B cell (primary cell): ENCODE data around the gene IGSF9B. TPM values are rescaled to one million over a fixed set of nuclear protein-coding genes. Genes with fewer than 3 reads are reported as not detected.
A peak's percentile ranks its signal among the peaks of the same experiment; 100 is the strongest.

ENCODE experiments used
- ATAC-seq: fragments of 200-7000 bp; cut with Tn5 transposase; one replicate; pipeline ENCODE4 v1.10.0; 2021; ENCODE audit warnings: low read depth, mild to moderate bottlenecking, moderate number of reproducible peaks, moderate library complexity
- CTCF ChIA-PET: fragments of 350-600 bp; sonication (Branson Sonifier 250); formaldehyde crosslinking; loops from one replicate; lab custom pipeline; 2021; ENCODE audit warnings: antibody characterized with exemption, inconsistent platforms; lab: Charles Lee
- POLR2A ChIA-PET: fragments of 350-600 bp; sonication (Branson Sonifier 250); formaldehyde crosslinking; loops from one replicate; lab custom pipeline; 2021; ENCODE audit warnings: antibody characterized with exemption; lab: Charles Lee
- DNase-seq: peaks from one replicate; pipeline ENCODE4 v3.0.0; 2013
- H2AFZ ChIP-seq: 2 replicates; pipeline ENCODE4 v1.6.1; 2012; ENCODE audit warnings: mild to moderate bottlenecking, low read depth, low read length; ENCODE audit not compliant: insufficient read depth, poor library complexity, severe bottlenecking
- H3K27ac ChIP-seq, 2 donors: 1 replicate in 1 of 2; 2 replicates in 1 of 2; pipeline ENCODE4 v1.5.1; 2012 to 2013; ENCODE audit warnings: low read length in 2 of 2, mild to moderate bottlenecking in 2 of 2, moderate library complexity in 1 of 2
- H3K27me3 ChIP-seq, 4 experiments: fragments of 200-600 bp in 1 of 4; sonication (generic) in 1 of 4; replicated peaks in 1 of 4; 1 replicate in 2 of 4; 2 replicates in 2 of 4; pipeline versions ENCODE4 v1.6.1 to v1.7.0; 2013 to 2016; ENCODE audit warnings: low read length in 3 of 4, mild to moderate bottlenecking in 2 of 4, mixed read lengths in 1 of 4, moderate library complexity in 1 of 4; ENCODE audit not compliant: insufficient read depth in 4 of 4, control insufficient read depth in 3 of 4; ENCODE audit errors: control extremely low read depth in 1 of 4
- H3K36me3 ChIP-seq, 2 experiments: replicated peaks in 1 of 2; 1 replicate in 1 of 2; 2 replicates in 1 of 2; pipeline versions ENCODE4 v1.6.1 to v1.7.1; 2013; ENCODE audit warnings: low read length in 1 of 2; ENCODE audit not compliant: insufficient read depth in 2 of 2, control insufficient read depth in 1 of 2; ENCODE audit errors: control extremely low read depth in 1 of 2, extremely low read depth in 1 of 2
- H3K4me1 ChIP-seq, 2 donors: fragments of 200-600 bp in 1 of 2; sonication (generic) in 1 of 2; 1 replicate in 1 of 2; 2 replicates in 1 of 2; pipeline versions ENCODE4 v1.5.1 to v1.6.1; 2013 to 2017; ENCODE audit warnings: low read length in 2 of 2; ENCODE audit not compliant: control insufficient read depth in 2 of 2, insufficient read depth in 2 of 2
- H3K4me2 ChIP-seq: replicated peaks from 2 replicates; pipeline ENCODE3; 2012; ENCODE audit warnings: mild to moderate bottlenecking, low read depth, low read length; ENCODE audit not compliant: poor library complexity, severe bottlenecking
- H3K4me3 ChIP-seq, 5 experiments: fragments of 200-600 bp in 1 of 5; sonication (generic) in 1 of 5; 1 replicate in 3 of 5; 2 replicates in 2 of 5; pipeline versions ENCODE4 v1.5.1 to v1.7.0; 2011 to 2016; ENCODE audit warnings: low read length in 4 of 5, mild to moderate bottlenecking in 4 of 5, low read depth in 2 of 5, control low read depth in 1 of 5, moderate library complexity in 1 of 5; ENCODE audit not compliant: insufficient read depth in 1 of 5; ENCODE audit errors: control extremely low read depth in 1 of 5, extremely low read depth in 1 of 5
- H3K79me2 ChIP-seq: fragments of 200-600 bp; sonication (generic); one replicate; pipeline ENCODE4 v1.6.0; 2016; ENCODE audit warnings: low read length; ENCODE audit not compliant: control insufficient read depth, insufficient read depth
- H3K9ac ChIP-seq: fragments of 200-600 bp; sonication (generic); 2 replicates; pipeline ENCODE4 v1.6.1; 2017; ENCODE audit warnings: mild to moderate bottlenecking, low read length, moderate library complexity
- H3K9me3 ChIP-seq, 3 donors: one replicate each; pipeline versions ENCODE4 v1.6.1 to v1.7.1; 2013; ENCODE audit warnings: low read length in 2 of 3; ENCODE audit not compliant: control insufficient read depth in 2 of 3, insufficient read depth in 1 of 3; ENCODE audit errors: control extremely low read depth in 1 of 3
- H4K20me1 ChIP-seq: 2 replicates; pipeline ENCODE4 v1.6.0; 2012; ENCODE audit warnings: mild to moderate bottlenecking, low read length; ENCODE audit not compliant: insufficient read depth, control insufficient read depth, poor library complexity, severe bottlenecking
- H3K27ac Mint-ChIP-seq: one replicate; pipeline ENCODE4 v1.8.0; 2021; ENCODE audit warnings: mixed read lengths
- H3K27me3 Mint-ChIP-seq: one replicate; pipeline ENCODE4 v1.8.0; 2021; ENCODE audit warnings: mixed read lengths
- H3K4me1 Mint-ChIP-seq: one replicate; pipeline ENCODE4 v1.8.0; 2021; ENCODE audit warnings: mixed read lengths
- H3K4me3 Mint-ChIP-seq: one replicate; pipeline ENCODE4 v1.8.0; 2021; ENCODE audit warnings: mixed read lengths
- H3K9me3 Mint-ChIP-seq: one replicate; pipeline ENCODE4 v1.8.0; 2022; ENCODE audit warnings: mixed read lengths; ENCODE audit not compliant: insufficient read depth
- CTCF ChIP-seq: fragments of 200-600 bp; IDR thresholded peaks from one replicate; pipeline ENCODE4 v1.8.0; 2022; ENCODE audit warnings: antibody characterized with exemption, mild to moderate bottlenecking
- EZH2 ChIP-seq: IDR thresholded peaks from 2 replicates; pipeline ENCODE4 v1.6.1; 2012; ENCODE audit warnings: borderline replicate concordance, low read depth, mild to moderate bottlenecking, moderate library complexity, low read length; ENCODE audit not compliant: insufficient read depth, poor library complexity, severe bottlenecking
- WGBS: methylation state at CpG from one replicate; pipeline ENCODE4 v1.1.5; 2013; ENCODE audit warnings: missing lambda C conversion rate; ENCODE audit not compliant: insufficient coverage; 5-methylcytosine and 5-hydroxymethylcytosine counted together
- intact Hi-C: fragments of 100-400 bp; cut with micrococcal nuclease; formaldehyde crosslinking; loops from one replicate; pipeline ENCODE4 v1.10.0; 2022
- polyA plus RNA-seq: library from polyadenylated mRNA; depleted of rRNA; stranded (reverse); fragments of >200 nt; gene quantifications from 2 replicates; pipeline ENCODE4 v1.2.3, GENCODE V29; 2012
- total RNA-seq, 2 donors: library from RNA; stranded (reverse); fragments of 120-200 nt in 1 of 2; gene quantifications; 1 replicate in 1 of 2; 2 replicates in 1 of 2; pipeline versions ENCODE4 v1.2.3 to v1.2.4, GENCODE V29; 2013 to 2022

The IGSF9B gene
- total and polyA plus RNA-seq, 2 donors (not counting 1 experiment from before 2014, with no cell fraction given), result 0.15 to 0.37 TPM

GRCh38 chr11:133917921-133918607, 38.7 kb downstream of the IGSF9B start:
- no peaks in the 10 kb centered on the region for H3K36me3 ChIP-seq
- H3K4me2 ChIP-seq, result peak overlapping the region; percentile 25
- ATAC-seq (no peak), DNase-seq (no peak)
- no peaks in the 10 kb centered on the region for H3K4me1 ChIP-seq
- H3K4me3 Mint-ChIP-seq, result peak overlapping the region; percentile 52
- intact Hi-C loops, result no loop called here
- no peak overlapping the region for H3K4me3 ChIP-seq
- peaks cover 13% of the 10 kb centered on the region for H3K27me3 Mint-ChIP-seq
- no peak overlapping the region for H3K9ac ChIP-seq
- 32% methylated on average over 33 of the region's 52 CpGs for whole genome bisulfite sequencing
- no peak overlapping the region for H3K27ac ChIP-seq
- no peak for TF ChIP-seq CTCF
- no peak for TF ChIP-seq EZH2
- H3K27me3 ChIP-seq, result peaks cover 0 to 7% (median 0%) of the 10 kb centered on the region in 4 experiments
- no peak overlapping the region for H2AFZ ChIP-seq
- no peaks in the 10 kb centered on the region for H4K20me1 ChIP-seq
- POLR2A ChIA-PET, result no interaction called here
- H3K9me3 ChIP-seq, result peaks cover 0 to 3% (median 0%) of the 10 kb centered on the region in 3 donors
- H3K9me3 Mint-ChIP-seq, result no peaks in the 10 kb centered on the region
- CTCF ChIA-PET, result no interaction called here
- H3K27ac Mint-ChIP-seq, result no peak overlapping the region
- H3K79me2 ChIP-seq, result no peaks in the 10 kb centered on the region
- H3K4me1 Mint-ChIP-seq, result peaks cover 5% of the 10 kb centered on the region

GRCh38 chr11:133916784-133917440, 39.9 kb downstream of the IGSF9B start:
- ChIA-PET CTCF (no interaction called here), POLR2A (no interaction called here)
- no peak for TF ChIP-seq EZH2
- no peak for TF ChIP-seq CTCF
- Histone ChIP-seq H3K9ac (no peak overlapping the region), H3K4me2 (no peak overlapping the region), H4K20me1 (no peaks in the 10 kb centered on the region), H3K27ac (no peak overlapping the region), H3K36me3 (no peaks in the 10 kb centered on the region), H3K4me1 (no peaks in the 10 kb centered on the region), H3K4me3 (no peak overlapping the region), H3K27me3 (peaks cover 0 to 7% (median 0%) of the 10 kb centered on the region in 4 experiments), H3K9me3 (no peaks in the 10 kb centered on the region), H2AFZ (no peak overlapping the region), H3K79me2 (no peaks in the 10 kb centered on the region)
- Mint-ChIP-seq H3K4me1 (peaks cover 5% of the 10 kb centered on the region), H3K4me3 (no peak overlapping the region), H3K27ac (no peak overlapping the region), H3K27me3 (peaks cover 13% of the 10 kb centered on the region), H3K9me3 (no peaks in the 10 kb centered on the region)
- no peak for DNase-seq
- intact Hi-C loops, result no loop called here
- 96% methylated on average over 11 of the region's 14 CpGs for WGBS
- ATAC-seq, result no peak
